Parathyroid adenoma (tissue), 2 donors: ENCODE results near the gene RCOR1.

Experiments
- H2AFZ ChIP-seq: fragments of 300-600 bp; sonication (generic); one replicate; pipeline ENCODE4 v1.7.0; 2017; ENCODE audit warnings: antibody characterized with exemption, mild to moderate bottlenecking
- H3K27ac ChIP-seq: fragments of 300-600 bp; sonication (generic); one replicate; pipeline ENCODE4 v1.7.0; 2017
- H3K27me3 ChIP-seq: fragments of 300-600 bp; sonication (generic); one replicate; pipeline ENCODE4 v1.7.0; 2017; ENCODE audit warnings: low read length; ENCODE audit not compliant: control insufficient read depth, insufficient read depth
- H3K36me3 ChIP-seq: fragments of 300-600 bp; sonication (generic); one replicate; pipeline ENCODE4 v1.7.0; 2017; ENCODE audit warnings: low read length; ENCODE audit not compliant: control insufficient read depth, insufficient read depth
- H3K4me1 ChIP-seq: fragments of 300-600 bp; sonication (generic); one replicate; pipeline ENCODE4 v1.7.0; 2017; ENCODE audit warnings: control low read depth
- H3K4me2 ChIP-seq: fragments of 300-600 bp; sonication (generic); one replicate; pipeline ENCODE4 v1.7.0; 2017; ENCODE audit warnings: low read length
- H3K4me3 ChIP-seq: fragments of 300-600 bp; sonication (generic); one replicate; pipeline ENCODE4 v1.7.0; 2017; ENCODE audit warnings: low read depth, low read length
- H3K79me2 ChIP-seq: fragments of 300-600 bp; sonication (generic); one replicate; pipeline ENCODE4 v1.7.0; 2017; ENCODE audit warnings: control low read depth
- H3K9ac ChIP-seq: fragments of 300-600 bp; sonication (generic); one replicate; pipeline ENCODE4 v1.7.0; 2017; ENCODE audit warnings: mild to moderate bottlenecking
- H3K9me3 ChIP-seq: fragments of 300-600 bp; sonication (generic); one replicate; pipeline ENCODE4 v1.7.0; 2017; ENCODE audit warnings: low read length; ENCODE audit not compliant: control insufficient read depth
- CTCF ChIP-seq: fragments of 300-600 bp; sonication (generic); IDR thresholded peaks from one replicate; pipeline ENCODE4 v1.7.0; 2017; ENCODE audit warnings: antibody characterized with exemption, mild to moderate bottlenecking
- donor health status: primary hyperparathyroidism.

Gene RCOR1

GRCh38 chr14:102774391-102775153 is 182.1 kb downstream of the RCOR1 start:
- H3K4me1 ChIP-seq = no peaks in the 10 kb centered on the region
- H3K9me3 ChIP-seq = no peaks in the 10 kb centered on the region
- peak; percentile 63 for TF ChIP-seq CTCF
- peaks cover 3% of the 10 kb centered on the region for H3K79me2 ChIP-seq
- no peak overlapping the region for H3K27ac ChIP-seq
- H3K4me2 ChIP-seq = peak overlapping the region; percentile 21
- no peaks in the 10 kb centered on the region for H3K36me3 ChIP-seq
- peak overlapping the region; percentile 27 for H2AFZ ChIP-seq
- no peak overlapping the region for H3K9ac ChIP-seq
- no peaks in the 10 kb centered on the region for H3K27me3 ChIP-seq
- H3K4me3 ChIP-seq = no peak overlapping the region

GRCh38 chr14:102775855-102776760 is 183.7 kb downstream of the RCOR1 start:
- no peak overlapping the region for H3K4me3 ChIP-seq
- H3K36me3 ChIP-seq = no peaks in the 10 kb centered on the region
- H3K4me1 ChIP-seq = no peaks in the 10 kb centered on the region
- H3K27ac ChIP-seq = peak overlapping the region; percentile 68
- peak overlapping the region; percentile 92 for H2AFZ ChIP-seq
- TF ChIP-seq CTCF = no peak
- H3K9me3 ChIP-seq = no peaks in the 10 kb centered on the region
- H3K79me2 ChIP-seq = peaks cover 11% of the 10 kb centered on the region
- no peaks in the 10 kb centered on the region for H3K27me3 ChIP-seq
- no peak overlapping the region for H3K4me2 ChIP-seq
- no peak overlapping the region for H3K9ac ChIP-seq

- Histone ChIP-seq H3K4me3 (peak within 1 kb of the TSS; percentile 60), H3K4me2 (peak within 1 kb of the TSS; percentile 79), H3K27ac (peak within 1 kb of the TSS; percentile 68), H2AFZ (peak within 1 kb of the TSS; percentile 92), H3K36me3 (no peaks in the 10 kb centered on the region), H3K9me3 (no peaks in the 10 kb centered on the region), H3K27me3 (no peaks in the 10 kb centered on the region), H3K79me2 (peaks cover 19% of the 10 kb centered on the region), H3K4me1 (no peaks in the 10 kb centered on the region), H3K9ac (no peak within 1 kb of the TSS)
- TF ChIP-seq CTCF = no peak
Observed at GRCh38 chr14:102776761-102777710, 184.6 kb downstream of the RCOR1 start, which contains the start of gene TRAF3. Gene TRAF3, plus strand, starts transcription at chr14:102777449. Its CDS starts 92,753 bp downstream, at chr14:102870202.

- H3K4me1 ChIP-seq = no peaks in the 10 kb centered on the region
- H3K36me3 ChIP-seq = no peaks in the 10 kb centered on the region
- H3K4me3 ChIP-seq = peak overlapping the region; percentile 60
Observed at GRCh38 chr14:102777711-102778337, 185.4 kb downstream of the RCOR1 start.

More at GRCh38 chr14:102777711-102778337, 185.4 kb downstream of the RCOR1 start:
- Histone ChIP-seq H3K27me3 (no peaks in the 10 kb centered on the region), H3K9ac (no peak overlapping the region), H3K9me3 (no peaks in the 10 kb centered on the region), H3K4me2 (peak overlapping the region; percentile 79), H3K79me2 (peaks cover 24% of the 10 kb centered on the region), H3K27ac (no peak overlapping the region), H2AFZ (peak overlapping the region; percentile 56)
- no peak for TF ChIP-seq CTCF
